Medulla oblongata (tissue), 1 donor: ENCODE data around the gene RFC3.
A peak's percentile ranks its signal among the peaks of the same experiment; 100 is the strongest.
"Not testable (repeated sequence)": the region's sequence is repeated elsewhere in the genome, so short reads cannot be mapped to it uniquely, and the experiment has no call there.

Source experiments
- DNase-seq: peaks from one replicate; pipeline ENCODE4 v3.0.0-alpha.2; 2015; ENCODE audit errors: extremely low spot score

RFC3 gene

GRCh38 chr13:33806470-33807248 is 11.3 kb upstream of the RFC3 start:
- DNase-seq = no peak

GRCh38 chr13:33812829-33813228 is 5.1 kb upstream of the RFC3 start:
- not testable (repeated sequence) for DNase-seq

GRCh38 chr13:33815011-33815550 is 2.9 kb upstream of the RFC3 start:
- no peak for DNase-seq

- DNase-seq = no peak
Observed at GRCh38 chr13:33816912-33817311, 1.0 kb upstream of the RFC3 start.

- no peak for DNase-seq
Observed at GRCh38 chr13:33817513-33817900, 442 bp upstream of the RFC3 start.

- DNase-seq = no peak
Observed at GRCh38 chr13:33825083-33825482, 7.1 kb downstream of the RFC3 start.

- no peak for DNase-seq
Observed at GRCh38 chr13:33827139-33827538, 9.2 kb downstream of the RFC3 start.

GRCh38 chr13:33828431-33829129 is 10.6 kb downstream of the RFC3 start:
- no peak for DNase-seq

GRCh38 chr13:33832872-33833271 is 14.9 kb downstream of the RFC3 start:
- DNase-seq = no peak

GRCh38 chr13:33838647-33839046 is 20.7 kb downstream of the RFC3 start:
- DNase-seq = peak; percentile 4

- no peak for DNase-seq
Observed at GRCh38 chr13:33840402-33840801, 22.5 kb downstream of the RFC3 start.

GRCh38 chr13:33842207-33842606 is 24.3 kb downstream of the RFC3 start:
- DNase-seq = no peak

- DNase-seq = no peak
Observed at GRCh38 chr13:33842986-33843385, 25.0 kb downstream of the RFC3 start.

GRCh38 chr13:33845572-33846302 is 27.8 kb downstream of the RFC3 start:
- DNase-seq = no peak

- DNase-seq = no peak
Observed at GRCh38 chr13:33846303-33847062, 28.5 kb downstream of the RFC3 start.

GRCh38 chr13:33849211-33849610 is 31.3 kb downstream of the RFC3 start:
- no peak for DNase-seq

GRCh38 chr13:33855371-33855895 is 37.5 kb downstream of the RFC3 start:
- DNase-seq = no peak

GRCh38 chr13:33859691-33860303 is 41.8 kb downstream of the RFC3 start:
- no peak for DNase-seq

- DNase-seq = no peak
Observed at GRCh38 chr13:33860526-33860925, 42.6 kb downstream of the RFC3 start.

- no peak for DNase-seq
Observed at GRCh38 chr13:33862016-33862415, 44.1 kb downstream of the RFC3 start.
